Endothelial cell of umbilical vein (primary cell): ENCODE measurements around the gene TMEM14A. TPM values are rescaled to one million over a fixed set of nuclear protein-coding genes. Genes with fewer than 3 reads are reported as not detected.

ENCODE experiments used
- BruUV-seq: library from RNA; stranded (reverse); fragments of 400-500 nt; replicated peaks from 2 replicates; lab custom pipeline; 2021; lab: Mats Ljungman, UMichigan
- CTCF ChIA-PET: fragments of 300-600, 350-600 bp; sonication (Branson Sonifier 250); formaldehyde crosslinking; loops from one replicate; lab custom pipeline; 2021; ENCODE audit warnings: antibody characterized with exemption, inconsistent platforms; lab: Charles Lee
- POLR2A ChIA-PET: fragments of 300-600, 350-600 bp; sonication (Branson Sonifier 250); formaldehyde crosslinking; loops from one replicate; lab custom pipeline; 2021; ENCODE audit warnings: antibody characterized with exemption, inconsistent platforms; lab: Charles Lee
- DNase-seq: peaks from one replicate; pipeline ENCODE4 v3.0.0-alpha.2; 2011; ENCODE audit warnings: low read depth, low spot score
- FAIRE-seq: peaks from 2 replicates; lab custom pipeline; 2011; peaks lifted over from hg19 to GRCh38; lab: Jason Lieb, UNC
- H2AFZ ChIP-seq: 2 replicates; pipeline ENCODE4 v1.6.0; 2012; ENCODE audit warnings: low read depth, low read length, control low read depth, inconsistent platforms
- H3K27ac ChIP-seq: 2 replicates; pipeline ENCODE4 v1.5.1; 2011; ENCODE audit warnings: low read depth, mild to moderate bottlenecking, control low read depth, low read length, moderate library complexity; ENCODE audit not compliant: insufficient read depth
- H3K27me3 ChIP-seq, 2 experiments: 2 replicates each; pipeline versions ENCODE4 v1.6.0 to v1.6.1; 2011; ENCODE audit warnings: low read length in 2 of 2, mixed read lengths in 1 of 2; ENCODE audit not compliant: control insufficient read depth in 2 of 2, insufficient read depth in 2 of 2
- H3K36me3 ChIP-seq, 2 experiments: 2 replicates in 1 of 2; 3 replicates in 1 of 2; pipeline ENCODE4 v1.5.1; 2011; ENCODE audit warnings: low read length in 2 of 2, mild to moderate bottlenecking in 1 of 2, moderate library complexity in 1 of 2; ENCODE audit not compliant: control insufficient read depth in 2 of 2, insufficient read depth in 2 of 2; ENCODE audit errors: extremely low read depth in 1 of 2
- H3K4me1 ChIP-seq: 3 replicates; pipeline ENCODE4 v1.5.1; 2011; ENCODE audit warnings: mild to moderate bottlenecking, low read length; ENCODE audit not compliant: control insufficient read depth, insufficient read depth; ENCODE audit errors: extremely low read depth
- H3K4me2 ChIP-seq: 2 replicates; pipeline ENCODE4 v1.6.1; 2011; ENCODE audit warnings: low read length, control low read depth, mixed read lengths; ENCODE audit not compliant: insufficient read depth
- H3K4me3 ChIP-seq, 3 experiments: fragments of 200-600 bp in 1 of 3; sonication (generic), shearing (Covaris generic) in 1 of 3; replicated peaks in 1 of 3; 2 replicates each; pipeline ENCODE4 v1.5.1; 2011 to 2016; ENCODE audit warnings: control low read depth in 3 of 3, low read length in 3 of 3, mild to moderate bottlenecking in 2 of 3, inconsistent platforms in 1 of 3, low read depth in 1 of 3, moderate library complexity in 1 of 3; ENCODE audit not compliant: insufficient read depth in 1 of 3
- H3K79me2 ChIP-seq: 2 replicates; pipeline ENCODE4 v1.6.0; 2012; ENCODE audit warnings: low read length, inconsistent platforms; ENCODE audit not compliant: control insufficient read depth, insufficient read depth
- H3K9ac ChIP-seq: replicated peaks from 2 replicates; pipeline ENCODE3; 2011; ENCODE audit warnings: low read length, control low read depth; ENCODE audit not compliant: insufficient read depth; ENCODE audit errors: extremely low read depth
- H3K9me1 ChIP-seq: replicated peaks from 3 replicates; pipeline ENCODE4 v1.6.0; 2011; ENCODE audit warnings: mild to moderate bottlenecking, low read length; ENCODE audit not compliant: control insufficient read depth, insufficient read depth; ENCODE audit errors: extremely low read depth
- H3K9me3 ChIP-seq: replicated peaks from 2 replicates; pipeline ENCODE4 v1.5.1; 2012; ENCODE audit warnings: low read length, inconsistent platforms; ENCODE audit not compliant: control insufficient read depth, insufficient read depth
- H4K20me1 ChIP-seq: replicated peaks from 2 replicates; pipeline ENCODE3; 2011; ENCODE audit warnings: mild to moderate bottlenecking, low read length; ENCODE audit not compliant: control insufficient read depth, insufficient read depth; ENCODE audit errors: extremely low read depth
- EZH2 ChIP-seq: IDR thresholded peaks from 2 replicates; pipeline ENCODE4 v1.6.1; 2012; ENCODE audit warnings: borderline replicate concordance, low read depth, mild to moderate bottlenecking, moderate library complexity, low read length, inconsistent platforms; ENCODE audit not compliant: severe bottlenecking
- FOS ChIP-seq: IDR thresholded peaks from 2 replicates; pipeline ENCODE4 v1.6.1; 2011; ENCODE audit warnings: mild to moderate bottlenecking, low read length, moderate library complexity, borderline replicate concordance; ENCODE audit not compliant: insufficient read depth
- GATA2 ChIP-seq: IDR thresholded peaks from 2 replicates; pipeline ENCODE4 v1.7.0; 2011; ENCODE audit warnings: low read depth, mild to moderate bottlenecking, moderate library complexity, mixed read lengths, low read length; ENCODE audit not compliant: insufficient read length, insufficient read depth
- JUN ChIP-seq: IDR thresholded peaks from 2 replicates; pipeline ENCODE4 v1.6.1; 2011; ENCODE audit warnings: borderline replicate concordance, low read depth; ENCODE audit not compliant: insufficient read length, insufficient read depth
- MYC ChIP-seq: IDR thresholded peaks from one replicate; pipeline ENCODE4 v1.6.1; 2011; ENCODE audit warnings: mild to moderate bottlenecking, low read depth, low read length
- POLR2A ChIP-seq: IDR thresholded peaks from 2 replicates; pipeline ENCODE4 v1.6.1; 2012; ENCODE audit warnings: low read depth, mild to moderate bottlenecking, control low read depth, low read length
- POLR2AphosphoS5 ChIP-seq: IDR thresholded peaks from 2 replicates; pipeline ENCODE4 v1.6.1; 2012; ENCODE audit warnings: low read depth, mild to moderate bottlenecking, control low read depth, low read length, moderate library complexity; ENCODE audit not compliant: insufficient read depth
- dilution Hi-C: fragments of 300-500 bp; cut with MboI; formaldehyde crosslinking; loops from one replicate; pipeline ENCODE4 v1.15.0; 2019; ENCODE audit warnings: low sequenced_read_pairs; ENCODE audit not compliant: extremely low pct_ligation_motif_present
- intact Hi-C: fragments of 100-400 bp; cut with micrococcal nuclease; formaldehyde crosslinking; loops from one replicate; pipeline ENCODE4 v1.10.0; 2022
- polyA plus RNA-seq, 4 experiments: library from polyadenylated mRNA; depleted of rRNA in 3 of 4; stranded (reverse) in 3 of 4; unstranded in 1 of 4; fragments of >200 nt; gene quantifications; 2 replicates each; pipeline versions ENCODE4 v1.2.1 to v1.2.3, GENCODE V29; 2011 to 2012; ENCODE audit warnings: missing spikeins in 1 of 4
- total RNA-seq: library from RNA; stranded (reverse); gene quantifications from 2 replicates; pipeline ENCODE4 v1.2.3, GENCODE V29; 2021
- TF ChIP-seq, protein P1 (sequence below), 2 donors: IDR thresholded peaks; 1 replicate in 1 of 2; 2 replicates in 1 of 2; pipeline ENCODE4 v1.5.1; 2011; ENCODE audit warnings: low read length in 2 of 2, mild to moderate bottlenecking in 2 of 2, moderate library complexity in 2 of 2, control low read depth in 1 of 2, inconsistent platforms in 1 of 2, low read depth in 1 of 2; ENCODE audit not compliant: insufficient read depth in 1 of 2; ENCODE audit errors: extremely low read depth in 1 of 2
- TF ChIP-seq, protein P2 (sequence below): IDR thresholded peaks from 2 replicates; pipeline ENCODE4 v1.6.1; 2011; ENCODE audit not compliant: insufficient read depth, insufficient read length

Gene TMEM14A
- total and polyA plus RNA-seq, 2 donors (not counting 3 experiments of a cell fraction or from before 2014, with no cell fraction given), result 19.5 to 33.7 TPM

DNA sequence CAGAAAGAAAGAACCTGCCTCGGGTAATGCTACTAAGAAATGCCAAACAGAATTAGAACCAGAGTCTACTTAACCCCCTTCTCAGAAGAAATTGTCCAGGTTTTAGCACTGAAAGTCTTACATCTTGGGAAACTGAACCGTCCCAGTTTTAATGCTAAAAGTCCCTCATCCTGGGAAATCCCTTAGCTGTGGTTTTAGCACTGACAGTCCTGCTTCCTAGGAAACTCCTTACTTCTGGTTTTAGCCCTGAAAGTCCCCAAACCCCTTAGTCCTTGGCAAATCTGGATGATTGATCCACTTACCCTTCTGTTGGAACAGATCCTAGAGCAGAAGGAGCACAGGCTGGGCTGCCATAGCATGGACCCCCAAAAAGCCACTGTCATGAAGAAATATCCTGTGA is 4.8 kb upstream of the TMEM14A start:
- DNase-seq (no peak), FAIRE-seq (peak; percentile 12)
- Histone ChIP-seq H3K9me3 (no peaks in the 10 kb centered on the region), H3K9ac (no peak overlapping the region), H2AFZ (no peak overlapping the region), H4K20me1 (no peaks in the 10 kb centered on the region), H3K27ac (no peak overlapping the region), H3K9me1 (no peaks in the 10 kb centered on the region), H3K79me2 (peaks cover 14% of the 10 kb centered on the region), H3K4me3 (no peak overlapping the region), H3K4me1 (peaks cover 19% of the 10 kb centered on the region), H3K36me3 (no peaks in the 10 kb centered on the region), H3K27me3 (no peaks in the 10 kb centered on the region), H3K4me2 (peak overlapping the region; percentile 99)
- CTCF ChIA-PET, result interaction anchor here (1.4 kb wide), 1 partner anchor 9 kb away, joined by 4 read pairs; no protein-coding TSS in a partner anchor
- no TSS peak for BruUV-seq
- TF ChIP-seq EZH2 (no peak), FOS (no peak), POLR2A (no peak), MYC (no peak), GATA2 (no peak), POLR2AphosphoS5 (no peak), JUN (no peak)
- TF ChIP-seq, protein P1, sequence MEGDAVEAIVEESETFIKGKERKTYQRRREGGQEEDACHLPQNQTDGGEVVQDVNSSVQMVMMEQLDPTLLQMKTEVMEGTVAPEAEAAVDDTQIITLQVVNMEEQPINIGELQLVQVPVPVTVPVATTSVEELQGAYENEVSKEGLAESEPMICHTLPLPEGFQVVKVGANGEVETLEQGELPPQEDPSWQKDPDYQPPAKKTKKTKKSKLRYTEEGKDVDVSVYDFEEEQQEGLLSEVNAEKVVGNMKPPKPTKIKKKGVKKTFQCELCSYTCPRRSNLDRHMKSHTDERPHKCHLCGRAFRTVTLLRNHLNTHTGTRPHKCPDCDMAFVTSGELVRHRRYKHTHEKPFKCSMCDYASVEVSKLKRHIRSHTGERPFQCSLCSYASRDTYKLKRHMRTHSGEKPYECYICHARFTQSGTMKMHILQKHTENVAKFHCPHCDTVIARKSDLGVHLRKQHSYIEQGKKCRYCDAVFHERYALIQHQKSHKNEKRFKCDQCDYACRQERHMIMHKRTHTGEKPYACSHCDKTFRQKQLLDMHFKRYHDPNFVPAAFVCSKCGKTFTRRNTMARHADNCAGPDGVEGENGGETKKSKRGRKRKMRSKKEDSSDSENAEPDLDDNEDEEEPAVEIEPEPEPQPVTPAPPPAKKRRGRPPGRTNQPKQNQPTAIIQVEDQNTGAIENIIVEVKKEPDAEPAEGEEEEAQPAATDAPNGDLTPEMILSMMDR (IDR thresholded peaks at IDR 0.05; ENCODE audit: extremely low read depth in 1 of 2, insufficient read depth in 1 of 2, low read depth in 1 of 2, low read length in 2 of 2), result no peak
- TF ChIP-seq, protein P2, sequence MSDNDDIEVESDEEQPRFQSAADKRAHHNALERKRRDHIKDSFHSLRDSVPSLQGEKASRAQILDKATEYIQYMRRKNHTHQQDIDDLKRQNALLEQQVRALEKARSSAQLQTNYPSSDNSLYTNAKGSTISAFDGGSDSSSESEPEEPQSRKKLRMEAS, result no peak
- POLR2A ChIA-PET, result no interaction called here
- dilution Hi-C loops, result loop anchor here (10.0 to 25.0 kb wide), 2 partner anchors 279 to 401 kb away; no protein-coding TSS in a partner anchor
- intact Hi-C loops, result no loop called here
